ENCODE results near the gene EFCAB11. TPM values are rescaled to one million over a fixed set of nuclear protein-coding genes. Genes with fewer than 3 reads are reported as not detected.

The EFCAB11 gene
- total RNA-seq, 3 donors from 2014 or later (not counting 1 experiment from before 2014, with no cell fraction given) = 3.9 to 5.2 (median 4.0) TPM

- no peak for TF ChIP-seq CTCF (IDR thresholded peaks at IDR 0.05)
- ATAC-seq (no peak), DNase-seq (no peak)
- no peaks in the 10 kb centered on the region for H3K36me3 ChIP-seq (ENCODE audit: control insufficient read depth, insufficient read depth, low read length)
- H3K4me1 Mint-ChIP-seq = no peaks in the 10 kb centered on the region
- H3K4me3 ChIP-seq (ENCODE audit: low read length) = no peak overlapping the region
- no peaks in the 10 kb centered on the region for H3K4me1 ChIP-seq (ENCODE audit: control insufficient read depth, insufficient read depth, low read length)
- H3K27ac ChIP-seq (ENCODE audit: low read length) = no peak overlapping the region
- peaks cover 7% of the 10 kb centered on the region for H3K36me3 Mint-ChIP-seq
- no peaks in the 10 kb centered on the region for H3K9me3 Mint-ChIP-seq
- no peak overlapping the region for H3K4me3 Mint-ChIP-seq
- 94% methylated on average over 2 of the region's 3 CpGs for WGBS (ENCODE audit: insufficient coverage)
- intact Hi-C loops (cut with micrococcal nuclease) = no loop called here
- no peaks in the 10 kb centered on the region for H3K27me3 ChIP-seq (ENCODE audit: control insufficient read depth, insufficient read depth, low read length)
- no peaks in the 10 kb centered on the region for H3K27me3 Mint-ChIP-seq (ENCODE audit: low read depth in 2 of 2)
- H3K27ac Mint-ChIP-seq = no peak overlapping the region
- H3K9me3 ChIP-seq (ENCODE audit: control insufficient read depth, insufficient read depth, low read length) = no peaks in the 10 kb centered on the region
These were observed 88.1 kb downstream of the EFCAB11 start for GRCh38 chr14:89866458-89866857.

- no peak overlapping the region for H3K27ac Mint-ChIP-seq
- no peak overlapping the region for H3K4me3 ChIP-seq (ENCODE audit: low read length)
- H3K4me3 Mint-ChIP-seq = no peak overlapping the region
- no peaks in the 10 kb centered on the region for H3K9me3 ChIP-seq (ENCODE audit: control insufficient read depth, insufficient read depth, low read length)
- ATAC-seq (no peak), DNase-seq (no peak)
- H3K27ac ChIP-seq (ENCODE audit: low read length) = no peak overlapping the region
- 95% methylated on average over 5 of the region's 5 CpGs for WGBS (ENCODE audit: insufficient coverage)
- H3K36me3 ChIP-seq (ENCODE audit: control insufficient read depth, insufficient read depth, low read length) = no peaks in the 10 kb centered on the region
- H3K4me1 ChIP-seq (ENCODE audit: control insufficient read depth, insufficient read depth, low read length) = no peaks in the 10 kb centered on the region
- H3K4me1 Mint-ChIP-seq = no peaks in the 10 kb centered on the region
- intact Hi-C loops (cut with micrococcal nuclease) = no loop called here
- no peak for TF ChIP-seq CTCF (IDR thresholded peaks at IDR 0.05)
- H3K36me3 Mint-ChIP-seq = peaks cover 7% of the 10 kb centered on the region
- no peaks in the 10 kb centered on the region for H3K9me3 Mint-ChIP-seq
- no peaks in the 10 kb centered on the region for H3K27me3 Mint-ChIP-seq (ENCODE audit: low read depth in 2 of 2)
- H3K27me3 ChIP-seq (ENCODE audit: control insufficient read depth, insufficient read depth, low read length) = no peaks in the 10 kb centered on the region
These were observed 89.4 kb downstream of the EFCAB11 start for GRCh38 chr14:89865153-89865552.

GRCh38 chr14:89862856-89863255, 91.7 kb downstream of the EFCAB11 start:
- TF ChIP-seq CTCF (IDR thresholded peaks at IDR 0.05) = no peak

GRCh38 chr14:89861630-89862029, 92.9 kb downstream of the EFCAB11 start:
- H3K4me1 Mint-ChIP-seq = no peaks in the 10 kb centered on the region
- ATAC-seq (no peak), DNase-seq (no peak)
- no peaks in the 10 kb centered on the region for H3K27me3 Mint-ChIP-seq (ENCODE audit: low read depth in 2 of 2)
- Histone ChIP-seq H3K4me3 (ENCODE audit: low read length) (no peak overlapping the region), H3K27me3 (ENCODE audit: control insufficient read depth, insufficient read depth, low read length) (no peaks in the 10 kb centered on the region), H3K9me3 (ENCODE audit: control insufficient read depth, insufficient read depth, low read length) (no peaks in the 10 kb centered on the region), H3K4me1 (ENCODE audit: control insufficient read depth, insufficient read depth, low read length) (no peaks in the 10 kb centered on the region), H3K27ac (ENCODE audit: low read length) (no peak overlapping the region), H3K36me3 (ENCODE audit: control insufficient read depth, insufficient read depth, low read length) (no peaks in the 10 kb centered on the region)
- no peak for TF ChIP-seq CTCF (IDR thresholded peaks at IDR 0.05)
- intact Hi-C loops (cut with micrococcal nuclease) = no loop called here
- no peak overlapping the region for H3K4me3 Mint-ChIP-seq
- H3K27ac Mint-ChIP-seq = no peak overlapping the region
- no peaks in the 10 kb centered on the region for H3K36me3 Mint-ChIP-seq
- no peaks in the 10 kb centered on the region for H3K9me3 Mint-ChIP-seq

More at GRCh38 chr14:89862856-89863255, 91.7 kb downstream of the EFCAB11 start:
- Histone ChIP-seq H3K4me3 (ENCODE audit: low read length) (no peak overlapping the region), H3K27ac (ENCODE audit: low read length) (no peak overlapping the region), H3K36me3 (ENCODE audit: control insufficient read depth, insufficient read depth, low read length) (no peaks in the 10 kb centered on the region), H3K9me3 (ENCODE audit: control insufficient read depth, insufficient read depth, low read length) (no peaks in the 10 kb centered on the region), H3K27me3 (ENCODE audit: control insufficient read depth, insufficient read depth, low read length) (no peaks in the 10 kb centered on the region), H3K4me1 (ENCODE audit: control insufficient read depth, insufficient read depth, low read length) (no peaks in the 10 kb centered on the region)
- H3K4me1 Mint-ChIP-seq = no peaks in the 10 kb centered on the region
- H3K9me3 Mint-ChIP-seq = no peaks in the 10 kb centered on the region
- H3K4me3 Mint-ChIP-seq = no peak overlapping the region
- no peaks in the 10 kb centered on the region for H3K27me3 Mint-ChIP-seq (ENCODE audit: low read depth in 2 of 2)
- no peak for DNase-seq
- no peak for ATAC-seq
- no peak overlapping the region for H3K27ac Mint-ChIP-seq
- peaks cover 5% of the 10 kb centered on the region for H3K36me3 Mint-ChIP-seq
- intact Hi-C loops (cut with micrococcal nuclease) = no loop called here

Data from natural killer cell (primary cell).